Lower leg skin (tissue), 4 donors: Measurements from ENCODE around the gene MTA3. TPM values are rescaled to one million over a fixed set of nuclear protein-coding genes. Genes with fewer than 3 reads are reported as not detected.

Source experiments
- DNase-seq, 2 donors: peaks; one replicate each; pipeline ENCODE4 v3.0.0-alpha.2; 2019; ENCODE audit warnings: low spot score in 2 of 2
- H3K4me3 ChIP-seq: fragments of 200-600 bp; sonication (generic); 2 replicates; pipeline ENCODE4 v1.5.1; 2017; ENCODE audit warnings: mild to moderate bottlenecking, low read depth; ENCODE audit not compliant: poor library complexity, severe bottlenecking
- CTCF ChIP-seq, 3 donors: fragments of 450-650 bp; IDR thresholded peaks; one replicate each; pipeline ENCODE4 v1.5.1; 2016; ENCODE audit warnings: antibody characterized with exemption in 3 of 3, mild to moderate bottlenecking in 3 of 3, moderate library complexity in 2 of 3
- POLR2A ChIP-seq, 2 donors: fragments of 450-650 bp; IDR thresholded peaks; one replicate each; pipeline ENCODE4 v1.6.1; 2016 to 2017; ENCODE audit warnings: antibody characterized with exemption in 2 of 2, mild to moderate bottlenecking in 1 of 2, moderate library complexity in 1 of 2
- WGBS, 2 donors: methylation state at CpG; one replicate each; pipeline ENCODE4 v1.1.5; 2018; 5-methylcytosine and 5-hydroxymethylcytosine counted together
- intact Hi-C: fragments of 100-400 bp; cut with DNase I; formaldehyde crosslinking; loops from one replicate; pipeline ENCODE4 v1.15.0; 2023; ENCODE audit warnings: low total_unique reads
- total RNA-seq, 4 donors: library from RNA; depleted of rRNA; stranded (reverse); fragments of >200 nt; gene quantifications; one replicate each; pipeline ENCODE4 v1.1.0, GENCODE V29; 2016

MTA3 gene
- total RNA-seq, 4 donors from 2014 or later, result 32.9 to 50.4 (median 35.9) TPM

- H3K4me3 ChIP-seq, result no peak overlapping the region
- no peak for TF ChIP-seq CTCF (IDR thresholded peaks at IDR 0.05)
- no peak for TF ChIP-seq POLR2A (IDR thresholded peaks at IDR 0.05)
- intact Hi-C loops, result no loop called here
- 96 to 97% methylated on average over 1 of the region's 1 CpG for WGBS, 2 donors
- no peak for DNase-seq
These were observed 190.3 kb downstream of the MTA3 start for GRCh38 chr2:42758751-42759150.

- whole genome bisulfite sequencing, 2 donors, result 87 to 90% methylated on average over 9 of the region's 9 CpGs
- intact Hi-C loops, result no loop called here
- H3K4me3 ChIP-seq, result no peak overlapping the region
- DNase-seq, result no peak
- no peak for TF ChIP-seq POLR2A (IDR thresholded peaks at IDR 0.05)
- no peak for TF ChIP-seq CTCF (IDR thresholded peaks at IDR 0.05)
These were observed 193.1 kb downstream of the MTA3 start for GRCh38 chr2:42761554-42761953.

GRCh38 chr2:42762155-42762554, 193.7 kb downstream of the MTA3 start:
- TF ChIP-seq POLR2A (IDR thresholded peaks at IDR 0.05) (no peak), CTCF (IDR thresholded peaks at IDR 0.05) (no peak)
- intact Hi-C loops, result no loop called here
- H3K4me3 ChIP-seq, result no peak overlapping the region
- WGBS, 2 donors, result 90 to 96% methylated on average over 5 of the region's 5 CpGs
- no peak for DNase-seq

- intact Hi-C loops, result no loop called here
- DNase-seq, result no peak
- 94 to 96% methylated on average over 45 of the region's 45 CpGs for WGBS, 2 donors
These were observed 194.7 kb downstream of the MTA3 start for GRCh38 chr2:42762823-42763804.

GRCh38 chr2:42764096-42764495, 195.7 kb downstream of the MTA3 start, which contains the start of gene OXER1:
Gene OXER1 (minus strand): TSS chr2:42764135. CDS start chr2:42764062, 73 bp downstream.
- WGBS, 2 donors, result 76 to 83% methylated on average over 5 of the region's 5 CpGs
- TF ChIP-seq CTCF (IDR thresholded peaks at IDR 0.05), result no peak
- no peak for TF ChIP-seq POLR2A (IDR thresholded peaks at IDR 0.05)
- intact Hi-C loops, result no loop called here
- DNase-seq, result no peak
- no peak within 1 kb of the TSS for H3K4me3 ChIP-seq

More at GRCh38 chr2:42762823-42763804, 194.7 kb downstream of the MTA3 start:
- TF ChIP-seq POLR2A (IDR thresholded peaks at IDR 0.05) (no peak), CTCF (IDR thresholded peaks at IDR 0.05) (no peak)
- no peak overlapping the region for H3K4me3 ChIP-seq
